IMR-90 (cell line): ENCODE measurements around the gene ARRDC1. TPM values are rescaled to one million over a fixed set of nuclear protein-coding genes. Genes with fewer than 3 reads are reported as not detected.
A peak's percentile ranks its signal among the peaks of the same experiment; 100 is the strongest.

ENCODE experiments used
- ATAC-seq: fragments of 200-7000 bp; cut with Tn5 transposase; 2 replicates; pipeline ENCODE4 v1.9.1; 2020; ENCODE audit warnings: low read depth, mild to moderate bottlenecking, moderate library complexity
- BruUV-seq: library from RNA; stranded (reverse); fragments of 400-500 nt; replicated peaks from 2 replicates; lab custom pipeline; 2021; lab: Mats Ljungman, UMichigan
- CTCF ChIA-PET: fragments of 300-600 bp; formaldehyde crosslinking; extraction: SDS; loops from one replicate; lab custom pipeline; 2021; ENCODE audit warnings: antibody characterized with exemption; lab: Yijun Ruan, JAX
- POLR2A ChIA-PET: fragments of 300-600 bp; sonication (Branson Sonifier 250); formaldehyde crosslinking; loops from one replicate; lab custom pipeline; 2022; ENCODE audit warnings: antibody characterized with exemption; ENCODE audit not compliant: unreplicated experiment; lab: Charles Lee
- DNase-seq: peaks from one replicate; pipeline ENCODE4 v3.0.0; 2013
- H2AFZ ChIP-seq: replicated peaks from 2 replicates; pipeline ENCODE3; 2013; ENCODE audit warnings: low read length, mild to moderate bottlenecking; ENCODE audit not compliant: poor library complexity
- H2AK5ac ChIP-seq: 2 replicates; pipeline ENCODE4 v1.6.1; 2013; ENCODE audit warnings: low read depth, low read length, inconsistent platforms
- H2AK9ac ChIP-seq: replicated peaks from 2 replicates; pipeline ENCODE3; 2013; ENCODE audit warnings: mild to moderate bottlenecking, low read depth, low read length, moderate library complexity; ENCODE audit not compliant: poor library complexity
- H2BK120ac ChIP-seq: 2 replicates; pipeline ENCODE4 v1.6.1; 2013; ENCODE audit warnings: low read depth, low read length, inconsistent platforms
- H2BK15ac ChIP-seq: 3 replicates; pipeline ENCODE4 v1.6.1; 2013; ENCODE audit warnings: low read depth, low read length, inconsistent platforms
- H2BK20ac ChIP-seq: 2 replicates; pipeline ENCODE4 v1.6.1; 2013; ENCODE audit warnings: low read depth, mild to moderate bottlenecking, inconsistent platforms, low read length, moderate library complexity
- H2BK5ac ChIP-seq: 2 replicates; pipeline ENCODE4 v1.6.1; 2013; ENCODE audit warnings: mild to moderate bottlenecking, low read depth, low read length, inconsistent platforms; ENCODE audit not compliant: poor library complexity, severe bottlenecking
- H3K14ac ChIP-seq: replicated peaks from 2 replicates; pipeline ENCODE4 v1.6.1; 2013; ENCODE audit warnings: low read depth, low read length, inconsistent platforms
- H3K18ac ChIP-seq: 2 replicates; pipeline ENCODE4 v1.6.1; 2013; ENCODE audit warnings: low read depth, low read length, control low read depth
- H3K23ac ChIP-seq: 2 replicates; pipeline ENCODE4 v1.6.1; 2013; ENCODE audit warnings: low read depth, low read length, inconsistent platforms
- H3K27ac ChIP-seq: 2 replicates; pipeline ENCODE4 v1.5.1; 2013; ENCODE audit warnings: mild to moderate bottlenecking, control low read depth, low read length; ENCODE audit not compliant: insufficient read depth
- H3K27me3 ChIP-seq: 2 replicates; pipeline ENCODE4 v1.6.1; 2013; ENCODE audit warnings: low read length; ENCODE audit not compliant: control insufficient read depth, insufficient read depth
- H3K36me3 ChIP-seq: 2 replicates; pipeline ENCODE4 v1.6.1; 2013; ENCODE audit warnings: low read length, mixed read lengths; ENCODE audit not compliant: control insufficient read depth, insufficient read depth
- H3K4ac ChIP-seq: 2 replicates; pipeline ENCODE4 v1.6.1; 2013; ENCODE audit warnings: low read depth, low read length, inconsistent platforms
- H3K4me1 ChIP-seq: 2 replicates; pipeline ENCODE4 v1.6.1; 2013; ENCODE audit warnings: low read length, mixed read lengths; ENCODE audit not compliant: control insufficient read depth, insufficient read depth
- H3K4me2 ChIP-seq: 2 replicates; pipeline ENCODE4 v1.6.1; 2013; ENCODE audit warnings: low read depth, mild to moderate bottlenecking, control low read depth, low read length, moderate library complexity
- H3K4me3 ChIP-seq: 2 replicates; pipeline ENCODE4 v1.5.1; 2013; ENCODE audit warnings: low read depth, mild to moderate bottlenecking, control low read depth, low read length, moderate library complexity; ENCODE audit not compliant: insufficient read depth
- H3K56ac ChIP-seq: 2 replicates; pipeline ENCODE4 v1.6.1; 2013; ENCODE audit warnings: low read length, inconsistent platforms; ENCODE audit not compliant: insufficient read depth; ENCODE audit errors: extremely low read depth
- H3K79me1 ChIP-seq, 2 experiments: 2 replicates each; pipeline ENCODE4 v1.6.1; 2013; ENCODE audit warnings: low read length in 2 of 2, inconsistent platforms in 1 of 2, low read depth in 1 of 2
- H3K9ac ChIP-seq: 2 replicates; pipeline ENCODE4 v1.6.1; 2013; ENCODE audit warnings: low read depth, low read length, control low read depth
- H3K9me1 ChIP-seq: 2 replicates; pipeline ENCODE4 v1.6.1; 2013; ENCODE audit warnings: low read length, inconsistent platforms; ENCODE audit not compliant: insufficient read depth
- H3K9me3 ChIP-seq: 2 replicates; pipeline ENCODE4 v1.6.1; 2013; ENCODE audit warnings: low read length; ENCODE audit not compliant: control insufficient read depth, insufficient read depth
- H4K20me1 ChIP-seq: 2 replicates; pipeline ENCODE4 v1.6.1; 2013; ENCODE audit warnings: low read length, inconsistent platforms; ENCODE audit not compliant: insufficient read depth
- H4K5ac ChIP-seq: 2 replicates; pipeline ENCODE4 v1.6.1; 2013; ENCODE audit warnings: mild to moderate bottlenecking, low read depth, low read length, control low read depth
- H4K8ac ChIP-seq, 2 experiments: 2 replicates each; pipeline ENCODE4 v1.6.1; 2013; ENCODE audit warnings: low read depth in 2 of 2, low read length in 2 of 2, control low read depth in 1 of 2, inconsistent platforms in 1 of 2
- H4K91ac ChIP-seq: 2 replicates; pipeline ENCODE4 v1.6.1; 2013; ENCODE audit warnings: low read depth, low read length, inconsistent platforms; ENCODE audit not compliant: insufficient read depth
- CHD1 ChIP-seq: IDR thresholded peaks from 2 replicates; pipeline ENCODE4 v1.6.1; 2012; ENCODE audit warnings: low read depth, low read length, improper control_type of control experiment
- WGBS, 2 experiments: methylation state at CpG; one replicate each; pipeline versions ENCODE4 v1.1.5 to v1.1.7; 2013; ENCODE audit warnings: missing lambda C conversion rate in 2 of 2; ENCODE audit not compliant: insufficient read length in 1 of 2; ENCODE audit errors: extremely low coverage in 2 of 2; 5-methylcytosine and 5-hydroxymethylcytosine counted together
- dilution Hi-C: fragments of 300-500 bp; cut with HindIII; formaldehyde crosslinking; loops from one replicate; pipeline ENCODE4 v1.14.3; 2018; ENCODE audit warnings: low sequenced_read_pairs; ENCODE audit not compliant: unreplicated experiment
- in situ Hi-C: fragments of 300-500 bp; cut with MboI; formaldehyde crosslinking; loops from 3 replicates; pipeline ENCODE4 v1.14.3; 2019; ENCODE audit warnings: low sequenced_read_pairs, inconsistent platforms, mixed read lengths
- intact Hi-C: fragments of 100-400 bp; cut with micrococcal nuclease; formaldehyde crosslinking; loops from 2 replicates; pipeline ENCODE4 v1.10.0; 2022
- polyA plus RNA-seq, 3 experiments: library from polyadenylated mRNA; depleted of rRNA; stranded (reverse); fragments of >200 nt; gene quantifications; 2 replicates each; pipeline ENCODE4 v1.2.3, GENCODE V29; 2012; ENCODE audit warnings: low replicate concordance in 1 of 3
- total RNA-seq: library from RNA; depleted of rRNA; stranded (reverse); fragments of >200 nt; gene quantifications from 2 replicates; pipeline ENCODE4 v1.2.3, GENCODE V29; 2012

Gene ARRDC1
- total and polyA plus RNA-seq, 2 of the 4 experiments (the other 2 are of a cell fraction) = 7.7 to 41.4 TPM

DNA sequence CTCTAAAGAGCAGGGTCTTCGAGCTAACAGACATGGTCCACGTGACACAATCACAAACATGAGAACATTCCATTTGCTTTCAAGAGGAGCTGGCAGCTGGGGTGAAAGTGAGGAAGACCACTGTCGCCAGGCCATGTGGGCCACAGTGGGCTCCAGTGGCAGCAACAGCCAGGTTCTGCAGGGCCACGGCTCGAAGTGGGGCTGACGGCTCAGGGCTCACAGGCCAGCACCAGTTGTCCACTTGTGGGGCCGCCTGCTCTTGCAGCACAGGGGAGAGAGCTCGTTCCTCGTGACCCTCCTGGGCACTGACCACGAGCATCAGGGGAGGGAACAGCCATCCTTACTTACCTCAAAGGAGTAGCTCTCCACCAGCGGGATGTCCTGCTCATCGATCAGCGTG is 17.2 kb upstream of the ARRDC1 start:
- Histone ChIP-seq H4K91ac (no peak overlapping the region), H2BK20ac (no peak overlapping the region), H3K4ac (no peak overlapping the region), H2AFZ (no peak overlapping the region), H3K9ac (no peak overlapping the region), H2BK120ac (no peak overlapping the region), H2AK9ac (peak overlapping the region; percentile 26), H3K18ac (no peak overlapping the region), H3K9me1 (no peaks in the 10 kb centered on the region), H3K14ac (no peak overlapping the region), H3K4me3 (no peak overlapping the region), H3K9me3 (no peaks in the 10 kb centered on the region), H4K8ac (no peak overlapping the region), H3K27ac (no peak overlapping the region), H3K4me2 (no peak overlapping the region), H2AK5ac (no peak overlapping the region), H3K56ac (no peak overlapping the region), H4K20me1 (peaks cover 10% of the 10 kb centered on the region), H3K36me3 (peaks cover 30% of the 10 kb centered on the region), H3K79me1 (peaks cover 7 to 45% of the 10 kb centered on the region in 2 experiments), H4K5ac (no peak overlapping the region), H2BK15ac (no peak overlapping the region), H2BK5ac (no peak overlapping the region), H3K4me1 (peaks cover 7% of the 10 kb centered on the region), H3K23ac (peak overlapping the region; percentile 69), H3K27me3 (no peaks in the 10 kb centered on the region)
- CTCF ChIA-PET = interaction anchor here (1.9 kb wide), 1 partner anchor 9 kb away, joined by 5 read pairs; no protein-coding TSS in a partner anchor
- ATAC-seq (no peak), DNase-seq (no peak)
- WGBS, 2 experiments = 100% methylated on average over 2 of the region's 13 CpGs; no CpG with 5 or more reads in 1 of the 2 experiments
- POLR2A ChIA-PET = no interaction called here
- in situ Hi-C loops (no loop called here), intact Hi-C loops (no loop called here), dilution Hi-C loops (no loop called here)
- no TSS peak for BruUV-seq
- no peak for TF ChIP-seq CHD1
